ENCODE data around the gene SUPT6H. TPM values are rescaled to one million over a fixed set of nuclear protein-coding genes. Genes with fewer than 3 reads are reported as not detected.

The SUPT6H gene
- total RNA-seq, 2 experiments from 2014 or later, result 60.7 to 65.8 TPM

DNA sequence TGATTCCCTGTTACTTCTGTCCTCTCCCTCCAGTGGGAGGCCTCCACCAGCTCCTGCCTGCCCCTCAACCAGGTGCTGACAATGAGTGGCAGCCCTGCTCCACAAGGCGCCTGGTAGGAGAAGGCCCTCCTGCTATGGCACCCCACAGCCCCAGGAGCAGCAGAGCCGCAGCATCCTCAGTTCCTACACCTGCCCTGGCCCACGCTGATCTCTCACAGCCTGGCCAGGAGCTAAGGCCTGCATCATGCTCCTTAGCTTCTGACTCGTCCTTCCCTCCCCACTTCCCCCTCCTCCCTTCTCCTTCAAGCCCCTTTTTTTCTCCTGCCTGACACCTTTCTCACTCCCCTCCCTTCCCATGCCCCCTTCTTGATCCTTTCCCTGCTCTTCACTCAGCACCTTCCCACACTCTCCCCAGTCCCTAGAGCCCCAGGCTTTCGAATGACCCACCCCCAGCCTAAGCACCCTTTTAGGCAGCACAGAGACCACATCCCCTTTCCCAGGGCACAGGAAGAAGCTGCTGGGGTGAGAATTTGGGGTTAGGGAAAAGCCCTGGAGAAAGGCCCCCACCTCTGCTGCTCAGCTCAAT, 43.2 kb downstream of the SUPT6H start:
- CTCF ChIA-PET, result interaction anchor here (1.5 kb wide), 1 partner anchor 29 kb away, joined by 4 read pairs; no protein-coding TSS in a partner anchor
- H3K36me3 Mint-ChIP-seq (ENCODE audit: low read depth), result peaks cover 37% of the 10 kb centered on the region
- no peaks in the 10 kb centered on the region for H3K9me3 Mint-ChIP-seq

DNA sequence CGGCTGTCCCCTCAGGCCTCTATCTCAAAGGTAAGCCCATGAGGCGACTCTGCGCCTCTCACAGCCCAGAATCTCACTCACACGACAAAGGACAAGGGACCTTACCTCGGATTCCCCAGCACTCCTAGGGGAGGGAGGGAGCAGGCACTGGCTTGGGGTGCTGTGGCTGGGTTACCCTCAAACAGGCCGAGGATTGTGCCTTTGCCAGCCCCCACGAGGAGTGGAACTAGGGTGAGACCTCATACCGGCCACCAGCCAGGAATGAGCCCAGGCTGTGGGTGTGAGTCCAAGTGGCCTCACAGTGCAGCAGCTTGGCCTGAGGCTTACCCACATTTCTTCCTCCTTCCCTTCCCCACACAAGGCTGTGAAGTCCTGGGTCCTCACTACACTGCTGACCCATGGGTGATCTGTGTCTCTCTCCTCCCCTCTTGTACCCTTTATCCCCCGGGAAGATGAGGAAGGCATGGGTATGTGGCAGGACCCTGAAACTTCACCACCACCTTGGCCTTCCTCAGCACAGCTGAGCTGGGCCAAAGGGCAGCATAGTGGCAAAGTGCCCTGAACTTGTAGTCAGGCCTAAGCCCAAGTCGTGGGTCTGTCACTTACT, 43.8 kb downstream of the SUPT6H start:
- no peaks in the 10 kb centered on the region for H3K27me3 Mint-ChIP-seq
- H3K4me1 Mint-ChIP-seq, result peaks cover 4% of the 10 kb centered on the region
- no peak overlapping the region for H3K4me3 Mint-ChIP-seq
- no peaks in the 10 kb centered on the region for H3K9me3 Mint-ChIP-seq
- DNase-seq, result no peak
- POLR2A ChIA-PET, result no interaction called here
- no peak overlapping the region for H3K27ac Mint-ChIP-seq
- H3K36me3 Mint-ChIP-seq (ENCODE audit: low read depth), result peaks cover 31% of the 10 kb centered on the region
- CTCF ChIA-PET, result interaction anchor here (1.5 kb wide), 1 partner anchor 30 kb away, joined by 4 read pairs; no protein-coding TSS in a partner anchor

More for the DNA sequence above, 43.2 kb downstream of the SUPT6H start:
- H3K27me3 Mint-ChIP-seq, result no peaks in the 10 kb centered on the region
- no peak overlapping the region for H3K4me3 Mint-ChIP-seq
- H3K4me1 Mint-ChIP-seq, result no peaks in the 10 kb centered on the region
- no peak for DNase-seq
- H3K27ac Mint-ChIP-seq, result no peak overlapping the region
- POLR2A ChIA-PET, result interaction anchor here (1.6 kb wide), 1 partner anchor 15 kb away, joined by 7 read pairs; the partner anchor contains the start of gene RPL23A

DNA sequence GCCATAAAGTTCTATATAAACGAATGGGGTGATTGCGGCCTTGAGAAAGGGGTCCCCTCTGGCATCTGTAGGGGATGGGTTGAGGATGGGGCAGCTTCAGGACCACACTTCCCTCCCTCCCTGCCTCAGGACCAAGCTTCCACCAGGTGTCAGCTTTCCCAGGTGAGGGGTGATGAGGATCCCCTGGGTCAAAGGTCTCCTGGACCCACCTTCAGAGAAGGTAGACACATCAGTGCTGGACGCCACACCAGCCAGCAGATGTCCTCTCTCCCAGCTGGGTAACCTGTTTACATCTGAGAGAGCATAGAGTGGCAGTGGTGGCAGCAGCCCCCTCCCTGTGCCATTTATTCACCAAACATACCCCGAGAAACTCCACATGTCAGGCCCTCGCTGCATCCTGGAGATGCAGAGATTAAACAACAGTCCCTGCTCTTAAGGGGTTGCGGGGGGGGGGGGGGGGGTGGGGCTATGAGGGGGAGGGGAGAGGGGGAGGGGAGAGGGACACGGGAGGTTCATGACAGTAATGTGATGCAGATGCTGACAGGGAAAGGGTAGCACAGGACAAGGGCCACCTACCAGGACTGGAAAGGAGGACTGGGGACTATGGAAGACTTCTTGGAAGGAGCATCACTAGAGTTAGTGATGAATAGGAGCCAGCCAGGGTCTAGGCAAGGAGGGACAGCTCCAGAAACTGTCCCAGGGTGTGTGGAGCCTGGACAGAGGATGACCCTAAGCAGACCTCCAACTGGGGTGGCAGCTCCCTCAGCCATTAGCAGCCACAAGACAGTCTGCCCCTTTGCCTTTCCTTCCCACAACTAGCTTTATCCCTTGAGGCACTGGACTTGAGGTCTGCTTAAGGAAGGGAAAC, 44.7 kb downstream of the SUPT6H start:
- Mint-ChIP-seq H3K9me3 (no peaks in the 10 kb centered on the region), H3K27me3 (no peaks in the 10 kb centered on the region), H3K4me1 (peaks cover 9% of the 10 kb centered on the region), H3K4me3 (no peak overlapping the region), H3K27ac (peak overlapping the region; percentile 54), H3K36me3 (ENCODE audit: low read depth) (peaks cover 22% of the 10 kb centered on the region)
- ChIA-PET CTCF (no interaction called here), POLR2A (interaction anchor here (1.1 to 1.4 kb wide), 2 partner anchors 45 to 58 kb away, joined by 3 read pairs; partner anchors contain the start of genes SDF2 and SUPT6H)
- DNase-seq, result no peak

DNA sequence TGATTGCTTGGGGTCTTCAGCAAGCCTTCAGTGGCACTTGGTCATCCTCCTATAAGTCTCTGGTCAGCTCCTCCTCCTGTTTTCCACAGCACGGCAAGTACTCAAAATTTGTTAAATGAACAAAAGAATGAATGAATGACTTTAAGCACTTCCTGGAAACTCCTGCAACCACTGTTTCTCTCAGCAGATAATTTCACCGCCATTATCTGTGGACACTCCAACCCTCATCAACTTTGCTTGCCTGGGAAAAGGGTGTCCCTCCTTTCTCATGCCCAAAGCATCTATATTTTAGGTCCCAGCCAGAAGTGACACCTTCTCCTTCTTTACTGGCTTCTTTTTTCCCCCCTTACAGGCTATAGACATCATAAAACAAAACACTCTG, 45.3 kb downstream of the SUPT6H start:
- Mint-ChIP-seq H3K4me3 (no peak overlapping the region), H3K27me3 (peaks cover under 1% of the 10 kb centered on the region), H3K27ac (peak overlapping the region; percentile 54), H3K9me3 (no peaks in the 10 kb centered on the region), H3K4me1 (peaks cover 15% of the 10 kb centered on the region), H3K36me3 (ENCODE audit: low read depth) (peaks cover 16% of the 10 kb centered on the region)
- ChIA-PET CTCF (interaction anchor here (1.0 kb wide), 1 partner anchor 63 kb away, joined by 3 read pairs; no protein-coding TSS in a partner anchor), POLR2A (interaction anchor here (1.1 to 1.4 kb wide), 2 partner anchors 45 to 59 kb away, joined by 3 read pairs; partner anchors contain the start of genes SDF2 and SUPT6H)
- DNase-seq, result no peak

DNA sequence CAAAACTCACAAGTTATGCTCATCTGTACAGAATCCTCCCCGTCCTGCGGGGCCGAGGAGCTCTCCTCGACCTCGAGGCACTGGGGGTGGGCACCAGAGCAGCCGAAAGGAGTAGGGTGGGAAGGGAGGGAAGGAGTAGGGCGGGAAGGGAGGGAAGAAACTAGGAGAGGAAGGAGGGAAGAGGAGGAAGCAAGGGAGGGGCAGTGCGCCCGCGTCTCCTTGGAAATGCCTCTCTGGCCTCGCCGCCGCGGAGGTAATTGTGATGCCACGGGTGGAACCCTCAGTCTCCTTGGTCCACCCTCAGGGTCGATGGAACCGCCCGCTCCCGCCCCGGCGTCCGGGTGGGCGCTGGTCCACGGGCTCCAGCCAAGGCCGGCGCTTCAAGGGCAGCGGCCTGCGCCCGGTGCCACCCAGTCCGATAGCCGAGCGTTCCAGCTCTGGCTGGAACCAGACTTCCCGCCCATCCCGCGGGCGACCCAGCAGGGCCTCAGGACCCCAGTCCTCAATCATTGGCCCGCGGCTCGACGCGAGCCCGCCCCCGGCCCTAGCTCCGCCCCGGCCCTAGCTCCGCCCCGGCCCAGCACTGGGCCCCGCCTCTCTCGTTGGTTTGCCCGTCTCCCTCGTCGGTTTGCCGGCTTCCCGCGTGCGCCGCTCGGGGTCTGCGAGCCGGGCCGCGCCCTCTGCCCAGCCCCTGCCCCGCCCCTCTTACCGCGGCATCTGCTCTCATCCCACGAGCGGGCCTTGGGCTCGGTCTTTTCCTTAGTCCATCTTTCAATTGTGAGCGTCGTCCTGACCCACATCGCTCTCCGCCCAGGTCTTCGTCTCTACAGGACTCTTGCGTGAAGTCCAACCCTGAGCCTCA, 49.1 kb downstream of the SUPT6H start:
- DNase-seq, result peak; percentile 92
- ChIA-PET POLR2A (interaction anchor here (0.8 to 5.2 kb wide), 16 partner anchors 8 to 240 kb away, joined by 3 to 86 read pairs (median 8); partner anchors contain the start of genes ALDOC, BLTP2, NEK8 and PHF12), CTCF (interaction anchor here (0.6 to 2.5 kb wide), 19 partner anchors 9 to 185 kb away, joined by 3 to 34 read pairs (median 4); partner anchors contain the start of genes ALDOC, BLTP2, NEK8 and RPL23A)
- peak overlapping the region; percentile 90 for H3K27ac Mint-ChIP-seq
- H3K9me3 Mint-ChIP-seq, result no peaks in the 10 kb centered on the region
- peaks cover 17% of the 10 kb centered on the region for H3K27me3 Mint-ChIP-seq
- peak overlapping the region; percentile 80 for H3K4me3 Mint-ChIP-seq
- H3K36me3 Mint-ChIP-seq (ENCODE audit: low read depth), result no peaks in the 10 kb centered on the region
- peaks cover 22% of the 10 kb centered on the region for H3K4me1 Mint-ChIP-seq

DNA sequence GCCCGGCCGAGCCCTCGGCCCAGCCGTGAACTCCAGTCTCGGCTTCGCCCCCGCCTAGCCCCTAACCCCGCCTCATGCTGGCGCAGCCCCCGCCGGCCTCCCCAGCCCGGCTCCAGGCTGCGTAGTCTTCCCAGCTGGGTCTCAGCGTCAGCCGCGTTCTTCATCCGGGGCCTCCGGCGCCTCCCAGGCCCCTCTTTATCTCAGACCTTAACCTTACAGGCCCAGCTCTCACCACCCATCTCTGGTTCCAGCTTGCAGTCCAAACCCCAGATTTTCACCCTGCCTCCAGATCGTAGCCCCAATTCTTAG, 49.7 kb downstream of the SUPT6H start, which contains the start of gene PROCA1:
Gene PROCA1, minus strand, starts transcription at position 166 of the 309 bp plus-strand sequence. CDS start 228 bp downstream, outside the sequence.
- Mint-ChIP-seq H3K27me3 (peaks cover 20% of the 10 kb centered on the region), H3K4me3 (peak within 1 kb of the TSS; percentile 80), H3K27ac (peak within 1 kb of the TSS; percentile 90), H3K36me3 (ENCODE audit: low read depth) (no peaks in the 10 kb centered on the region), H3K9me3 (no peaks in the 10 kb centered on the region), H3K4me1 (peaks cover 22% of the 10 kb centered on the region)
- ChIA-PET POLR2A (interaction anchor here (0.5 to 5.2 kb wide), 16 partner anchors 9 to 239 kb away, joined by 3 to 86 read pairs (median 8); partner anchors contain the start of genes ALDOC, BLTP2, NEK8 and PHF12), CTCF (interaction anchor here (0.6 to 2.5 kb wide), 16 partner anchors 8 to 184 kb away, joined by 3 to 34 read pairs (median 4); partner anchors contain the start of genes BLTP2, NEK8, RPL23A and SDF2)
- DNase-seq, result peak; percentile 47

DNA sequence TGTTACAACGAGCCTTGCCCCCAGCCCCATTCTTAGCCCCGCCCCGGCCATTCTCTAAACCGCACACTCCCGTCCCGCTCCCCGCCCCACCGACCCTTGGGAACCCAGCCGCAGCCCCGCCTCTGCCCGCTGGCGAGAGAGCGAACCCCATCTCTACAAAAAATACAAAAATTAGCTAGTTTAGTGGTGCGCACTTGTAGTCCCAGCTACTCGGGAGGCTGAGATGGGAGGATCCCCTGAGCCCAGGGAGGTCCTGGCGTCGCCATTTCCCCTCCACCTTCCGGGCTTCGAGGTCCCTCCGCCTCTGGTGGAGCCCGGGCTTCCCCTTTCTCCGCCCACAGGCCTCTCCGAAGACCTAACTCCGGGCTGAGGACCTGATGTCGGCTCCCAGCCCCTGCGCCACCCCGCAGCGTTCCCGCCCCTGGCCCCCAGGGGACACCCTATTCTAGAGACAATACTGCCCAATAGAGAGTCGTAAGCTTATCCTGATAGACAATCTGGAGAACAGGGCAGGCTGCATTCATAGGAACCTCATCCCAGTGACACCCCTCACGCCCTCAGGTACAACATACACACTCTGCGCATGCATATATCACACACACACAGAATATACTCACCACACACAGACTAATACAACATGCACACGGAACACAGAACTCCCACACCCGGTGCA, 50.2 kb downstream of the SUPT6H start:
- H3K4me1 Mint-ChIP-seq, result peaks cover 22% of the 10 kb centered on the region
- no peaks in the 10 kb centered on the region for H3K36me3 Mint-ChIP-seq (ENCODE audit: low read depth)
- no peaks in the 10 kb centered on the region for H3K9me3 Mint-ChIP-seq
- peak overlapping the region; percentile 90 for H3K27ac Mint-ChIP-seq
- peaks cover 20% of the 10 kb centered on the region for H3K27me3 Mint-ChIP-seq
- CTCF ChIA-PET, result interaction anchor here (0.6 to 2.5 kb wide), 14 partner anchors 8 to 184 kb away, joined by 3 to 34 read pairs (median 4); partner anchors contain the start of genes BLTP2, NEK8, RPL23A and SDF2
- POLR2A ChIA-PET, result interaction anchor here (0.5 to 5.2 kb wide), 15 partner anchors 9 to 239 kb away, joined by 3 to 86 read pairs (median 11); partner anchors contain the start of genes ALDOC, BLTP2, NEK8 and PHF12
- peak; percentile 69 for DNase-seq
- H3K4me3 Mint-ChIP-seq, result peak overlapping the region; percentile 80

DNA sequence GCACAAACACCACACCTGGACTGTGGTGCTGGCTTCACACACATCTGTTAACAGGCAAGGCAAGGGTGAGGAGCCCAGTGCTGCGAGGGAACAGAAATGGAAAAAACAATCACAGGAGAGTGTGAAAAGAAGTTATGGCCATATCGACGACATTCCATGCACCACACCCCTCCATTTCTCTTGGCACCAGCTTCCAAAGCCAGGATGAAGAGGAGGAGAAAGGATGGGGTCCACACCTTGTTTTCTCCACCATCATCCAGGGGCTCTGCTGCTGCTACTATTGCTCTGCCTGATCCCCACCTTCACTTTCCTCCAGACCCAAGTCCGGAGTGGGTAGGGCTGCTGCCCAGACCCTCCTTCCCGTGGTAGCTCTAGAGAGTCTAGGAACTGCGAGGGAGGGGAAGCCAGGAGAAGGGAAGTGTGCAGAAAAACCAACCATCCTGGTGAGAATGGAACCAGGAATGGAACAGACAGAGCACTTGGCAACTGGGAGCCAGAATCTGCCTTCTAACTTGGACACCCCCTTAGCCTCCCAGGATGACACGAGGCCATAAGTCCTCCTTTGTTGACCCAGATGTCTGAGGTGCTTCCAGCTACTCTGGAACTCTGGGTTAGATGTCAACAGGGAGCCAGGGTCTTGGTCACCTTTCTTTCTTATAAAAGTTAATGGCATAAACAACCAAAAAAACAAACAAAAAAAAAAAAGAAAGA, 50.9 kb downstream of the SUPT6H start:
- Mint-ChIP-seq H3K4me1 (peaks cover 22% of the 10 kb centered on the region), H3K36me3 (ENCODE audit: low read depth) (no peaks in the 10 kb centered on the region), H3K27ac (peak overlapping the region; percentile 90), H3K4me3 (peak overlapping the region; percentile 80), H3K9me3 (no peaks in the 10 kb centered on the region), H3K27me3 (peaks cover 21% of the 10 kb centered on the region)
- no peak for DNase-seq
- ChIA-PET POLR2A (interaction anchor here (0.7 to 5.2 kb wide), 11 partner anchors 8 to 238 kb away, joined by 3 to 86 read pairs (median 12); partner anchors contain the start of genes ALDOC, BLTP2, NEK8 and PHF12), CTCF (interaction anchor here (0.7 to 2.1 kb wide), 5 partner anchors 7 to 1392 kb away, joined by 3 to 16 read pairs (median 3); partner anchors contain the start of genes RPL23A, SDF2 and SUPT6H)

DNA sequence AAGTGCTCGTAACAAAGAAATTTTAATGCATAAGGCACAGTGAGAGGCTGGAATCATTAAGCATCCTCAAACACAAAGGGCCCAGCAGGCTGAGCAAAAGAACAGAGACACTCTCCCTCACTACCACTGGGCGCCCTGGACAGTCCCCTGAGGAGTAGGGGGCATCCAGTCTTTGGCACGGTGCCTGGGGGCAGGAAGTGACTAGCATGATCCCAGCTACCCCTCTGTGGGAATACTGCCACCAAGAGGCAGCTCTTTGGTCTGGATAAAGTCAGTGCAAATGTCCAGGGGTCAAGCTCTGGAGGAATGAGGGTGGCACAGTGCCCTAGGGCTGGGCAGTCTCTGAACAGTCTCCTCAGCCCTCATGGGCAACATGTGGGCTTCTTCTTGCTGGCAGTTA, 52.3 kb downstream of the SUPT6H start:
- Mint-ChIP-seq H3K27me3 (peaks cover 28% of the 10 kb centered on the region), H3K4me1 (peaks cover 33% of the 10 kb centered on the region), H3K36me3 (ENCODE audit: low read depth) (no peaks in the 10 kb centered on the region), H3K9me3 (no peaks in the 10 kb centered on the region), H3K27ac (no peak overlapping the region), H3K4me3 (no peak overlapping the region)
- DNase-seq, result no peak
- POLR2A ChIA-PET, result no interaction called here
- CTCF ChIA-PET, result interaction anchor here (1.1 kb wide), 1 partner anchor 67 kb away, joined by 3 read pairs; no protein-coding TSS in a partner anchor

DNA sequence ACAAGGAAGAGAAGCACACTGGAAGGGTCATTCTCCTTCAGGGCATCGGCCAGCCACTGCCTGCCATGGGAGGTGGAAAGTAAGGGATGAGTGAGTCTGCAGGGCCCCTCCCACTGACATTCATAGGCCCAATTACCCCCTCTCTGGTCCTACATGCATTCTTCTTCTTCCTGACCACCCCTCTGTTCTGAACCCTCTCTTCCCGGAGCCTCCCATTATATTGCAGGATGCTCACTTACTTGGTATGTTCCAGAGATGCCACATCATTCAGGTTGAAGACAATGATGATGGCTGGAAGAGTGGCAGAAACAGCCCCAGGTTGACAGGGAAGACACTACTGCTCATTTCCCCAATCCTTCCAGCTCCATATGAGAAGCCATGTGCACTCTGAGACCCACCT, 53.2 kb downstream of the SUPT6H start:
- H3K36me3 Mint-ChIP-seq (ENCODE audit: low read depth), result peaks cover 5% of the 10 kb centered on the region
- H3K27ac Mint-ChIP-seq, result no peak overlapping the region
- H3K4me3 Mint-ChIP-seq, result no peak overlapping the region
- peaks cover 37% of the 10 kb centered on the region for H3K4me1 Mint-ChIP-seq
- ChIA-PET POLR2A (interaction anchor here (1.6 kb wide), 1 partner anchor 11 kb away, joined by 8 read pairs; the partner anchor contains the start of gene TLCD1), CTCF (interaction anchor here (1.1 to 2.3 kb wide), 2 partner anchors 12 to 68 kb away, joined by 3 to 15 read pairs; partner anchors contain the start of genes NEK8 and TLCD1)
- peaks cover 28% of the 10 kb centered on the region for H3K27me3 Mint-ChIP-seq
- DNase-seq, result no peak
- H3K9me3 Mint-ChIP-seq, result no peaks in the 10 kb centered on the region
